ENCODE data around the gene HOXB4. TPM values are rescaled to one million over a fixed set of nuclear protein-coding genes. Genes with fewer than 3 reads are reported as not detected.
A peak's percentile ranks its signal among the peaks of the same experiment; 100 is the strongest.

Gene HOXB4
- polyA plus RNA-seq, 3 donors from 2014 or later: 0.14 to 0.53 TPM; not detected in 1

GRCh38 chr17:48611213-48611612 is 33.1 kb upstream of the HOXB4 start:
- Mint-ChIP-seq H3K9me3 (no peaks in the 10 kb centered on the region), H3K4me3 (peak overlapping the region; percentile 94 to 100 (median 98)), H3K27ac (peak overlapping the region in 5 of 6 donors; percentile 17 to 86 (median 73)), H3K36me3 (no peaks in the 10 kb centered on the region), H3K4me1 (peaks cover 36 to 50% of the 10 kb centered on the region in 2 donors), H3K27me3 (ENCODE audit: low read depth in 3 of 3) (peaks cover 41 to 45% (median 42%) of the 10 kb centered on the region in 3 donors)
- DNase-seq: no peak

- Mint-ChIP-seq H3K9me3 (no peaks in the 10 kb centered on the region), H3K27ac (peak within 1 kb of the TSS in 5 of 6 donors; percentile 17 to 86 (median 73)), H3K36me3 (no peaks in the 10 kb centered on the region), H3K27me3 (ENCODE audit: low read depth in 3 of 3) (peaks cover 34 to 41% (median 35%) of the 10 kb centered on the region in 3 donors), H3K4me3 (peak within 1 kb of the TSS; percentile 94 to 100 (median 98)), H3K4me1 (peaks cover 35 to 49% of the 10 kb centered on the region in 2 donors)
- peak; percentile 62 to 64 (median 64) for DNase-seq
Measured at GRCh38 chr17:48610282-48611211, 32.4 kb upstream of the HOXB4 start, which contains the start of gene HOXB7. Gene HOXB7 (minus strand): TSS chr17:48611017. CDS start chr17:48610918, 99 bp downstream.

GRCh38 chr17:48609759-48610281 is 31.7 kb upstream of the HOXB4 start:
- DNase-seq: no peak
- peak overlapping the region; percentile 94 to 100 (median 98) for H3K4me3 Mint-ChIP-seq
- H3K4me1 Mint-ChIP-seq: peaks cover 30 to 42% of the 10 kb centered on the region in 2 donors
- no peaks in the 10 kb centered on the region for H3K36me3 Mint-ChIP-seq
- no peak overlapping the region for H3K27ac Mint-ChIP-seq
- H3K9me3 Mint-ChIP-seq: no peaks in the 10 kb centered on the region
- peaks cover 31 to 37% (median 33%) of the 10 kb centered on the region in 3 donors for H3K27me3 Mint-ChIP-seq (ENCODE audit: low read depth in 3 of 3)

GRCh38 chr17:48609033-48609432 is 30.9 kb upstream of the HOXB4 start:
- DNase-seq: no peak
- Mint-ChIP-seq H3K9me3 (no peaks in the 10 kb centered on the region), H3K4me1 (peaks cover 30 to 34% of the 10 kb centered on the region in 2 donors), H3K4me3 (peak overlapping the region; percentile 37 to 98 (median 63)), H3K27ac (peak overlapping the region in 1 of 6 donors; percentile 16), H3K27me3 (ENCODE audit: low read depth in 3 of 3) (peaks cover 32 to 35% (median 33%) of the 10 kb centered on the region in 3 donors), H3K36me3 (no peaks in the 10 kb centered on the region)

GRCh38 chr17:48608494-48608834 is 30.3 kb upstream of the HOXB4 start:
- H3K27me3 Mint-ChIP-seq (ENCODE audit: low read depth in 3 of 3): peaks cover 29 to 33% (median 30%) of the 10 kb centered on the region in 3 donors
- DNase-seq: no peak
- peaks cover 24 to 28% of the 10 kb centered on the region in 2 donors for H3K4me1 Mint-ChIP-seq
- no peaks in the 10 kb centered on the region for H3K36me3 Mint-ChIP-seq
- no peaks in the 10 kb centered on the region for H3K9me3 Mint-ChIP-seq
- peak overlapping the region in 2 of 5 donors; percentile 2 to 98 for H3K4me3 Mint-ChIP-seq
- no peak overlapping the region for H3K27ac Mint-ChIP-seq

- no peak for DNase-seq
- peaks cover 19% of the 10 kb centered on the region in 2 donors for H3K4me1 Mint-ChIP-seq
- H3K4me3 Mint-ChIP-seq: no peak overlapping the region
- no peaks in the 10 kb centered on the region for H3K36me3 Mint-ChIP-seq
- H3K27me3 Mint-ChIP-seq (ENCODE audit: low read depth in 3 of 3): peaks cover 30 to 37% (median 30%) of the 10 kb centered on the region in 3 donors
- no peaks in the 10 kb centered on the region for H3K9me3 Mint-ChIP-seq
- H3K27ac Mint-ChIP-seq: no peak overlapping the region
Measured at GRCh38 chr17:48606892-48607614, 28.9 kb upstream of the HOXB4 start.

GRCh38 chr17:48605991-48606891 is 28.1 kb upstream of the HOXB4 start:
- no peaks in the 10 kb centered on the region for H3K36me3 Mint-ChIP-seq
- no peaks in the 10 kb centered on the region for H3K9me3 Mint-ChIP-seq
- no peak overlapping the region for H3K27ac Mint-ChIP-seq
- peaks cover 11 to 15% of the 10 kb centered on the region in 2 donors for H3K4me1 Mint-ChIP-seq
- no peak overlapping the region for H3K4me3 Mint-ChIP-seq
- DNase-seq: no peak
- peaks cover 29 to 39% (median 37%) of the 10 kb centered on the region in 3 donors for H3K27me3 Mint-ChIP-seq (ENCODE audit: low read depth in 3 of 3)

GRCh38 chr17:48605409-48605919 is 27.3 kb upstream of the HOXB4 start:
- Mint-ChIP-seq H3K9me3 (no peaks in the 10 kb centered on the region), H3K4me1 (peaks cover 5 to 8% of the 10 kb centered on the region in 2 donors), H3K36me3 (no peaks in the 10 kb centered on the region), H3K4me3 (no peak overlapping the region), H3K27ac (no peak overlapping the region), H3K27me3 (ENCODE audit: low read depth in 3 of 3) (peaks cover 24 to 39% (median 36%) of the 10 kb centered on the region in 3 donors)
- DNase-seq: no peak

- Mint-ChIP-seq H3K4me3 (peak within 1 kb of the TSS in 2 of 5 donors; percentile 15 to 26), H3K4me1 (peaks cover 5 to 8% of the 10 kb centered on the region in 2 donors)
Measured at GRCh38 chr17:48604770-48605329, 26.7 kb upstream of the HOXB4 start, which contains the start of gene HOXB6. Gene HOXB6 (minus strand): TSS chr17:48604986. CDS start chr17:48598150, 6,836 bp downstream.

GRCh38 chr17:48603959-48604769 is 26.0 kb upstream of the HOXB4 start:
- peaks cover 5 to 8% of the 10 kb centered on the region in 2 donors for H3K4me1 Mint-ChIP-seq
- no peaks in the 10 kb centered on the region for H3K9me3 Mint-ChIP-seq
- H3K4me3 Mint-ChIP-seq: peak overlapping the region in 2 of 5 donors; percentile 6 to 15
- no peaks in the 10 kb centered on the region for H3K36me3 Mint-ChIP-seq
- H3K27ac Mint-ChIP-seq: no peak overlapping the region
- H3K27me3 Mint-ChIP-seq (ENCODE audit: low read depth in 3 of 3): peaks cover 32 to 45% (median 39%) of the 10 kb centered on the region in 3 donors
- no peak for DNase-seq

More at GRCh38 chr17:48604770-48605329, 26.7 kb upstream of the HOXB4 start, which contains the start of gene HOXB6:
- Mint-ChIP-seq H3K36me3 (no peaks in the 10 kb centered on the region), H3K27ac (no peak within 1 kb of the TSS), H3K27me3 (ENCODE audit: low read depth in 3 of 3) (peaks cover 30 to 39% (median 39%) of the 10 kb centered on the region in 3 donors), H3K9me3 (no peaks in the 10 kb centered on the region)
- no peak for DNase-seq

- H3K4me1 Mint-ChIP-seq: peaks cover 29 to 30% of the 10 kb centered on the region in 2 donors
- H3K9me3 Mint-ChIP-seq: no peaks in the 10 kb centered on the region
- DNase-seq: no peak
- no peaks in the 10 kb centered on the region for H3K36me3 Mint-ChIP-seq
- no peak overlapping the region for H3K4me3 Mint-ChIP-seq
- no peak overlapping the region for H3K27ac Mint-ChIP-seq
- peaks cover 38 to 64% (median 62%) of the 10 kb centered on the region in 3 donors for H3K27me3 Mint-ChIP-seq (ENCODE audit: low read depth in 3 of 3)
Measured at GRCh38 chr17:48601539-48602425, 23.6 kb upstream of the HOXB4 start.

Data from immature natural killer cell (primary cell).